GM19025 (cell line): ENCODE measurements around the gene AVPR2.

Experiments
- ATAC-seq: cut with Tn5 transposase; IDR thresholded peaks from one replicate; pipeline ENCODE4 v1.9.1; 2021; ENCODE audit warnings: mild to moderate bottlenecking, low read depth, moderate library complexity; ENCODE audit not compliant: unreplicated experiment

AVPR2 gene

GRCh38 chrX:153903991-153904957 is at the start of gene AVPR2:
Gene AVPR2 (plus strand): TSS chrX:153904673. CDS start chrX:153905146, 473 bp downstream.
- ATAC-seq, result no peak

- no peak for ATAC-seq
These were observed 49.8 kb upstream of the AVPR2 start for GRCh38 chrX:153854702-153855101.

GRCh38 chrX:153857348-153857903 is 47.0 kb upstream of the AVPR2 start:
- ATAC-seq, result no peak

GRCh38 chrX:153861151-153861550 is 43.3 kb upstream of the AVPR2 start:
- ATAC-seq, result no peak

GRCh38 chrX:153861733-153862310 is 42.7 kb upstream of the AVPR2 start:
- no peak for ATAC-seq

- no peak for ATAC-seq
These were observed 41.9 kb upstream of the AVPR2 start for GRCh38 chrX:153862369-153863250.

GRCh38 chrX:153863251-153863991 is 41.1 kb upstream of the AVPR2 start:
- no peak for ATAC-seq

- ATAC-seq, result no peak
These were observed 40.4 kb upstream of the AVPR2 start for GRCh38 chrX:153864101-153864500.

GRCh38 chrX:153864561-153865320 is 39.7 kb upstream of the AVPR2 start:
- no peak for ATAC-seq

GRCh38 chrX:153865321-153865580 is 39.2 kb upstream of the AVPR2 start:
- no peak for ATAC-seq

- no peak for ATAC-seq
These were observed 38.8 kb upstream of the AVPR2 start for GRCh38 chrX:153865685-153866084.

- ATAC-seq, result no peak
These were observed 38.0 kb upstream of the AVPR2 start for GRCh38 chrX:153866302-153867019.

GRCh38 chrX:153867139-153867538 is 37.3 kb upstream of the AVPR2 start:
- no peak for ATAC-seq

GRCh38 chrX:153867671-153868070 is 36.8 kb upstream of the AVPR2 start:
- ATAC-seq, result no peak

GRCh38 chrX:153868576-153869472 is 35.6 kb upstream of the AVPR2 start:
- no peak for ATAC-seq

GRCh38 chrX:153869473-153870287 is 34.8 kb upstream of the AVPR2 start:
- ATAC-seq, result no peak

- no peak for ATAC-seq
These were observed 34.2 kb upstream of the AVPR2 start for GRCh38 chrX:153870288-153870690.
